Inflammatory macrophage treated with lipopolysaccharide for 1 hour (primary cell): Measurements from ENCODE around the gene DHX57.

Experiments used
- DNase-seq, 2 donors: peaks; one replicate each; pipeline ENCODE4 v3.0.0-alpha.2; 2020 to 2022

Gene DHX57

DNA sequence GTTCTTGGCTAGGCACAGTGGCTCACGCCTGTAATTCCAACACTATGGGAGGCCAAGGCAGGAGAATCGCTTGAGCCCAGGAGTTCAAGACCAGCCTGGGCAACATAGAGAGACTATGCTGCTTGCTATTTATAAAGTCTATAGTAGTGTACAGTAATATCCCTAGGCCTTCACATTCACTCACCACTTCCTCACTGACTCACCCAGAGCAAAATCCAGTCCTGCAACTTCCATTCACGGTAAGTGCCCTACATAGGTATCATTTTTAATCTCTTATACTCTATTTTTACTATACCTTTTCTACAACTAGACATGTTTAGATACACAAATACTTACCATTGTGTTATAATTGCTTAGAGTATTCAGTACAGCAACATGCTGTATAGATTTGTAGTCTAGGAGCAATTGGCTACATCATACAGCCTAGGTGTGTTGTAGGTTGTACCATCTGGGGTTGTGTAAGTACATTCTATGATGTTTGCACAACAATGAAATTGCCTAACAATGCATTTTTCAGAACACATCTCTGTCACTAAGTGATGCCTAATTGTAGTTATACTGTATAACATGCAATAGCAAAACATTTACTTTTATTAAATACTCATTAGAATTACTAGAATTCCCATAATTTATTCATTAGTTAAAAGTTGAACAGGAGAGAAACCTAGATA is 8.8 kb downstream of the DHX57 start:
- no peak for DNase-seq

GRCh38 chr2:38863061-38863695 is 12.6 kb downstream of the DHX57 start:
- no peak for DNase-seq

DNA sequence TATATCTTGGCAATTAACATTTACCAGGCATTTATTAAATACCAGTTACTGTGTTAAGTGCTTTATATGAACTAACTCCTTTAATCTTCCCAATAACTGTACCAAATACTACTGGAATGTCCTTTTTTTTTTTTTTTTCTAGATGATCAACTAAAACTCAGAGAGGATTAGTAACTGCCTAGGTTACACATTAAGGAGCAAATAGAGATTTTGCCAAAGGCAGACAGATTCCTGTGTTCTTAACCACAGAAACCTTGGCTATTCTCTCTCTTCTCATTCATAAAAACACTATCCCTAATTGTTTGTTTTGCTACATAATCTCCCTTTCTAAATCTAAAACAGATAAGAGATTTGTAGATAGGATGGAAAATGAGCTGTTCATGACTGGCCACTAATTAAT is 13.3 kb downstream of the DHX57 start:
- DNase-seq, result no peak

DNA sequence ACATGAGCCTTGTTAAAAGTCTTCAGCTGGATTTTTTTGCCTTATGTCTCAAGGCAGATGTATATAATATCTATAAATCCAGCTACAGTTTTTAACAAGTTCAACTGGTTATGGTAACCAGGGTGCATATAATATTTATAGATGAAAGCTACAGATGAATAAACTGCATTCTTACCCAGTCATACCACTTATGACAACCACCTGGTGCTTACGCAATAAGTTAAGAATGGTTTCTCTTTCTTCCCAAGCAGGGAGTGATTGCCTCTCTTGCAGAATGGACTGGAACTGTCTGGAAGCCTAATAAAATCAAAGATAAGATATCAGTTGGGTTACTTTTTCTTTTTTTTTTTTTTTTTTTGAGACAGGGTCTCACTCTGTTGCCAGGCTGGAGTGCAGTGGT is 19.6 kb downstream of the DHX57 start:
- no peak for DNase-seq

DNA sequence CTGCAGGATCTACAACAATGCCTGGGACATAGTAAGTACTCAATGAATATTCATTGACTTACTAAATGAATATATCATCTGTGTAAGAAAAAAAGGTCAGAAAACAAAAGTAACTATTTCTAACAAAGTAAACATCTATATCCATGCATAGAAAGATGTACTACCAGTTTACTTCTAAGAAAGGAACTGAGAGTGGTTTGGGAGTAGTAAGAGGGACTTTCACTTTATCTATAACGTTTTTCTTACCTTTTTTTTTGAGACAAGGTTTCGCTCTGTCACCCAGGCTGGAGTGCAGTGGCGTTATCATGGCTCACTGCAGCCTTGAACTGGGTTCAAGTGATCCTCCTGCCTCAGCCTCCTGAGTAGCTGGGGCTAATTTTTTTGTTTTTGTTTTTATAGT is 25.7 kb downstream of the DHX57 start:
- no peak for DNase-seq

GRCh38 chr2:38836791-38837190 is 38.9 kb downstream of the DHX57 start:
- DNase-seq, result peak; percentile 28 to 68

GRCh38 chr2:38835990-38836389 is 39.7 kb downstream of the DHX57 start:
- DNase-seq, result peak; percentile 75 to 82

GRCh38 chr2:38835015-38835601 is 40.6 kb downstream of the DHX57 start:
- DNase-seq, result peak; percentile 39 to 83

DNA sequence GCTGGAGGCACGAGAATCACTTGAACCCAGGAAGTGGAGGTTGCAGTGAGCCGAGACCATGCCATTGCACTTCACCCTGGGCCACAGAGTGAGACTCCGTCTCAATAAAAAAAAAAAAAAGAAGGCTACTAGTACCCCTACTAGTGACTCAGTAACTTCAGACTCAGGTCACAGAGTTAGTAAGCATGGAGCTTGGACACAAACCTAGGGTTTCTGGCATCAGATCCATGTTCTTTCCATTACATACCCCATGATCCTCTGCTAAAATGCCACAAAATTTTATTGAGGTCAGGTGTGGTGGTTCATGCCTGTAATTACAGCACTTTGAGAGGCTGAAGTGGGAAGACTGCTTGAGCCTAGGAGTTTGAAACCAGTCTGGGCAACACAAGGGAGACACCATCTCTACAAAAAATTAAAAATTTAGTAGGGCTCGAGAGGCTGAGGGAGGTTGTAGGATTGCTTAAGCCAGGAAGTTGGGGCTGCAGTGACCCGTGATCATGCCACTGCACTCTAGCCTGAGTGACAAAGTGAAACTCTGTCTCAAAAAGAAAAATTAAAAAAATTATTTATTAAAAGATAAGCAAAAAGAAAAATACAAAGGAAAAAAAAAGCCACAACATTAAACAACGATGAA is 45.1 kb downstream of the DHX57 start:
- DNase-seq, result peak; percentile 66 to 69

- peak; percentile 43 to 62 for DNase-seq
Observed at GRCh38 chr2:38829971-38830370, 45.8 kb downstream of the DHX57 start.

- DNase-seq, result no peak
Observed at GRCh38 chr2:38828460-38828859, 47.3 kb downstream of the DHX57 start.

DNA sequence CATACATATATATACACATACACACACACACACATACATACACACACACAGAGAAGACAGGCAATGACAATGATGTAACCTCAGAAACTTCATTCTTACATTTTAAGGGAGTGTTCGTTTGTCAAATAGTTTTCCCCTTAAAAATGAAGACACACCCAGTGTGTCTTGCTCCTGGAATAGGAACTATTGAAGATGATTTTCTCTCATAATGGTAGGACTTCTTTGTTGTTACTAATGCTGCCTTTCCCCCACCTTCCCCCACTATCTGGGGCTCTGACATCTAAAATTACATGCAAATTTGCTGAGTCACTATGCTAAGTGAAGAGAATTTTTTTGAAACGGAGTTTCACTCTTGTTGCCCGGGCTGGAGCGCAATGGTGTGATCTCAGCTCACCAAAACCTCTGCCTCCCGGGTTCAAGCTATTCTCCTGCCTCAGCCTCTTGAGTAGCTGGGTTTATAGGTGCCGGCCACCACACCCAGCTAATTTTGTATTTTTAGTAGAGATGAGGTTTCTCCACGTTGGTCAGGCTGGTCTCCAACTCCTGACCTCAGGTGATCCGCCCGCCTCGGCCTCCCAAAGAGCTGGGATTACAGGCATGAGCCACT is 48.1 kb downstream of the DHX57 start:
- DNase-seq, result peak; percentile 89 to 97

DNA sequence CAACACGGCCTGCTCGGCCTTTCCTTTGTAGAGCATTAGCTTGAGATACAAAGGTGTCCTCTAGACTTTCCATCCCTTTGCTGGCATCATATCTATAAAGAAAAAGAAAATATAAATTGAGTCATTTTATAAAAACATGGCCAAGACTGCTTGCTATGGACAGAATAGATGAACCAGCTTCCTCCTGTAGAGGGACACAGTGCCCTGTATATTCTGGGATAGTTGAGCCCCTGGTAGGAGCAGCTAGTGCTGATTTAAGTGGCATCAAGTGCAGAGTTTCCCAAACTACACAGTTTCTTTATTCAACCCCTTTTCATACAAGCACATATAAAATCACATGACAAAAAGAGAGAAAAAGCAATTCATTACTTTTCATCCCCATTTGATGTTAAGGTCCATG is 49.8 kb downstream of the DHX57 start:
- DNase-seq, result no peak

- DNase-seq, result no peak
Observed at GRCh38 chr2:38824906-38825305, 50.8 kb downstream of the DHX57 start.

DNA sequence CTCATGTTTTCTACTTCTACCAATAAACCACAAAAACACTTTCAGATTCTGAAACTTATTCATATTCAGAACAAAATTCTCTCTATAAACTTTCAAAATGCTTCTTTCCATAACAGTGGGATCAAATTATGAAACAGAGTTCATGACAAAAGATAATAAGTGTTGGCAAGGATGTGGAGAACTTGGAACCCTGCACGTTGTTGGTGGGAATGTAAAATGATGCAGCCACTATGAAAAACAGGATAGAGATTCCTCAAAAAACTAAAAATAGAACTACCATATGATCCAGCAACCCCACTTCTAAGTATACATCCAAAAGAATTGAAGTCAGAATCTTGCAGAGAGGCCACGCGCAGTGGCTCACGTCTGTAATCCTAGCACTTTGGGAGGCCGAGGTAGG is 52.3 kb downstream of the DHX57 start:
- DNase-seq, result no peak

- no peak for DNase-seq
Observed at GRCh38 chr2:38818565-38818964, 57.2 kb downstream of the DHX57 start.

GRCh38 chr2:38815936-38816335 is 59.8 kb downstream of the DHX57 start:
- DNase-seq, result no peak

- DNase-seq, result no peak
Observed at GRCh38 chr2:38810488-38810887, 65.2 kb downstream of the DHX57 start.

GRCh38 chr2:38808677-38809076 is 67.1 kb downstream of the DHX57 start:
- no peak for DNase-seq

DNA sequence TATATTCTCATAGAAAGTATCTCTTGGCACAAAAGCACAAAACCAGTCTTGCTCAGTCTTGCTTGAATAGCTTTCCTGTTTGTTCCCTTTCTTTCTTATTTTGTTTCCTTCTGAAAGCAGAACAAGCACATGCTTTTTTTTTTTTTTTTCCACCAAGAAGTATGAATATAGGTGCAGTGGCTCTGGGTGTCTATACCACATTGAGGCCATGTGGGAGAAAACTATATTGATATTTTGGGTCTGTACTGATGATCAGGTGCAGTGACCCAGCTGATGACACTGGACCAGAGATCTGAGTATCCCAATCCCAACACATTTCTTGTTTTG is 69.0 kb downstream of the DHX57 start:
- DNase-seq, result peak; percentile 28 to 29

DNA sequence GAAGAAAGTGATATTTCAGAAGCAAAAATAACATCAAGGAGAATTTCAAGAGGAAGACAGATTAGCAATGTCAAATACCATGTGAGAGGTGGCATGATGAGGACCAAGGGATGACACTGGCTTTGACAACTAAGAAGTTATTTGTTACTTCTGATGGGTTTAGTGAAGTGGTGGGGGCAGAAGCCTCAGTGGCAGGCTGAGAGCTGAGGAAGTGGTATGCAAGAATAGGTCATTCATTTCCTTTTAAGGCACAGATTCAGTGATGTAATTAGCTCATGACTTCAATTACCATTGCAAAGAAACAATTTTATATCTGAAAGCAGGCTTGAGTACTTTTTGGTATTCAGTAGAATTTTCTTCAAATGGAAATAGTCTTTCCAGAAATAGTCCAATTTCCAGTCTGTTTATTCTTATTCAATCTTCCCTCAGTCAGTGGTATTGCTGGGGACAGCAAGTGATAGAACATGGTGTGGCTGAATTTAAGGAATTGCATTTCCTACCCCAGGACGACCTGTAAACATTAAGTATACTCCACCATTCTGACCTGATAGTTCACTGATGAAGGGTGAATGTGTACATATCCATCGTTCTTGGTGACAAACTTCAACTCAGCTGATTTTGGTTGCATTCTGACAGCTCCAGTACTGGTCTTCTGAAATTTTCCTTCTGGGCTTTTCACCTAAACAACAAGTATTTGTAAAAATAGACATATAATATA is 69.6 kb downstream of the DHX57 start:
- peak; percentile 68 to 85 for DNase-seq

GRCh38 chr2:38797953-38798352 is 77.8 kb downstream of the DHX57 start:
- no peak for DNase-seq

DNA sequence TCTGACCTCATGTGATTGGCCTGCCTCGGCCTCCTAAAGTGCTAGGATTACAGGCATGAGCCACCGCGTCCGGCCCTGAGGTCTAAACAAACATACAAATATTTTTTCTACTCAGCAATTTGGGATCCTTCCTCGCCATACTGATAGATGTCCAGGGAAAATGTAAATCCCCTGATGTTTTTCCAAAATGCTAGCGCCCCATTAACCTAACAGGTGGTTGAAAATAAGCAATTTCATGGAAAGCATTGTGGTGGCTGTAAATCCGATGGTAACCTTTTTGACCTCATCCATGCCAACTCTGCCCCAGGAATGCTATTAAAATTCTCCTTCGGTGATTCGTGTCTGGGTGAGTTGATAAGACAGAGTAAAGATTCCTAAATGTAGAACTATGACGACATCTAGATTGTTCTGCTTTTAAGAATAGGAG is 78.5 kb downstream of the DHX57 start:
- DNase-seq, result no peak
